ENCODE results near the gene AEN.
A peak's percentile ranks its signal among the peaks of the same experiment; 100 is the strongest.

DNA sequence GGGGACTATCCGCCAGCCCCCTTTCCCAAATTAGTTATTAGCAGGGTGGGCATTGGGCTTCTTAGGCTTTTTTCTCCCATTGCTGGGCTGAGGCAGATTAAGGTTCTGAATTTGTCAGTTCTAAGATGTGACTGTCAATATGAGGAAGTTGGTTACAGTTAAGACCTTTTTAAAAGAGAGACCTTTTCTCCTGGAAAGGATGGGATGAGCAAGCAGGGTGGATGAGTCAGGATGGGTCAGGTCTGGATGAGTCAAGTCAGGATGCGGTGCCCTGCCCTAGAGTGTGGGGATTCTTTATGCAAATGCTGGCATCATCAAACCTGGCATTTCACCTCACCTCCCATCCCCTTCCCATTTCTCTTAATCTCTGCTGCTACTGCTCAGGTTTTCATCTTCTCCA, 1.9 kb downstream of the AEN start:
- TF ChIP-seq CTCF (IDR thresholded peaks at IDR 0.05; ENCODE audit: extremely low read depth in 1 of 2, insufficient read depth in 1 of 2, low read depth in 1 of 2, low read length in 2 of 2): no peak
- TF ChIP-seq POLR2A (IDR thresholded peaks at IDR 0.05; ENCODE audit: low read depth, low read length): no peak
- TF ChIP-seq POLR2AphosphoS5 (IDR thresholded peaks at IDR 0.05; ENCODE audit: insufficient read depth, low read depth, low read length): peak; percentile 18
